SJSA1 (cell line): ENCODE results near the gene PPEF1. TPM values are rescaled to one million over a fixed set of nuclear protein-coding genes. Genes with fewer than 3 reads are reported as not detected.

Experiments used
- DNase-seq, 2 experiments: peaks; one replicate each; pipeline ENCODE4 v3.0.0-alpha.2; 2015 to 2020; ENCODE audit warnings: low spot score in 2 of 2, low read depth in 1 of 2
- H3K27ac ChIP-seq: fragments of 250-450 bp; sonication (Bioruptor Pico); 2 replicates; pipeline ENCODE4 v1.5.1; 2020; ENCODE audit warnings: mild to moderate bottlenecking, moderate library complexity
- H3K27me3 ChIP-seq: fragments of 250-450 bp; sonication (Bioruptor Pico); replicated peaks from 2 replicates; pipeline ENCODE4 v1.5.1; 2020; ENCODE audit warnings: mild to moderate bottlenecking, moderate library complexity
- H3K36me3 ChIP-seq: fragments of 250-450 bp; sonication (Bioruptor Pico); 2 replicates; pipeline ENCODE4 v1.5.1; 2020; ENCODE audit warnings: mild to moderate bottlenecking
- H3K4me1 ChIP-seq: fragments of 250-450 bp; sonication (Bioruptor Pico); replicated peaks from 2 replicates; pipeline ENCODE4 v1.6.1; 2021; ENCODE audit warnings: mild to moderate bottlenecking
- H3K4me3 ChIP-seq: fragments of 250-450 bp; sonication (Bioruptor Pico); 2 replicates; pipeline ENCODE4 v1.5.1; 2020; ENCODE audit warnings: mild to moderate bottlenecking
- H3K9me3 ChIP-seq: fragments of 250-450 bp; sonication (Bioruptor Pico); replicated peaks from 2 replicates; pipeline ENCODE4 v1.5.1; 2020; ENCODE audit warnings: mild to moderate bottlenecking
- total RNA-seq: library from RNA; depleted of rRNA; stranded (reverse); fragments of >200 nt; shearing (Covaris generic); gene quantifications from 2 replicates; pipeline ENCODE4 v1.2.3, GENCODE V29; 2014; rRNA removed

PPEF1 gene, protein sequence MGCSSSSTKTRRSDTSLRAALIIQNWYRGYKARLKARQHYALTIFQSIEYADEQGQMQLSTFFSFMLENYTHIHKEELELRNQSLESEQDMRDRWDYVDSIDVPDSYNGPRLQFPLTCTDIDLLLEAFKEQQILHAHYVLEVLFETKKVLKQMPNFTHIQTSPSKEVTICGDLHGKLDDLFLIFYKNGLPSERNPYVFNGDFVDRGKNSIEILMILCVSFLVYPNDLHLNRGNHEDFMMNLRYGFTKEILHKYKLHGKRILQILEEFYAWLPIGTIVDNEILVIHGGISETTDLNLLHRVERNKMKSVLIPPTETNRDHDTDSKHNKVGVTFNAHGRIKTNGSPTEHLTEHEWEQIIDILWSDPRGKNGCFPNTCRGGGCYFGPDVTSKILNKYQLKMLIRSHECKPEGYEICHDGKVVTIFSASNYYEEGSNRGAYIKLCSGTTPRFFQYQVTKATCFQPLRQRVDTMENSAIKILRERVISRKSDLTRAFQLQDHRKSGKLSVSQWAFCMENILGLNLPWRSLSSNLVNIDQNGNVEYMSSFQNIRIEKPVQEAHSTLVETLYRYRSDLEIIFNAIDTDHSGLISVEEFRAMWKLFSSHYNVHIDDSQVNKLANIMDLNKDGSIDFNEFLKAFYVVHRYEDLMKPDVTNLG
- not detected in 2 replicates for total RNA-seq

DNA sequence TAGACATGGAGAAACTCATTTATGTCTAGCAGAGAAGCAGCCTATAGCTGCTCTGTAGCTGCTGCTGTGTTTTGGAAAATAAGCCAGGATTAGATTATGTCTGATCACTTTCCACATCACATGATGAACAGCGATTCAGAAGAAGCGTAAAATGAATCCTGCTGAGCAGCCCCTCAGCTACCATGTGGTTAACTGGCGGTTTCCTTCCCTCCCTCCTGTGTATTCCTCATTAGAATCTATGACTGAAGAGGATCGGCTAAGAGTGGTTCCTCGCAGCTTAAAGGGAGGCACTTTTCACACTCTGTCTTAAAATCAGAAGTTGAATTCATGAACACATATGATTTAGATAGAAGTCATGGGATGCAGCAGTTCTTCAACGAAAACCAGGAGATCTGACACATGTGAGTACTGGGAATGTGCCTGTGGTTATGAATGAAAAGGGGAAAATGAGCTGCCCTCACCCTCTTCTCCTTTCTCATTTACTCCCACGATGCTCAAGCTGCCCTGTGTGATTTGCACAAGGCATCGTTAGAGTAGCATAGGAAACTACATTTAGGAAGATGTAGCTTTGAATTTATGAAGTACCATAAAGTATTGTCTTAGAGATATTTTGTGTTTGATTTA lies at the start of gene PPEF1:
TSS of gene PPEF1 (plus strand) at position 220 of the 624 bp plus-strand sequence. CDS start at position 356, 136 bp downstream.
- Histone ChIP-seq H3K27me3 (no peaks in the 10 kb centered on the region), H3K9me3 (no peaks in the 10 kb centered on the region), H3K4me1 (peaks cover 5% of the 10 kb centered on the region), H3K36me3 (no peaks in the 10 kb centered on the region), H3K4me3 (no peak within 1 kb of the TSS), H3K27ac (no peak within 1 kb of the TSS)
- no peak for DNase-seq

DNA sequence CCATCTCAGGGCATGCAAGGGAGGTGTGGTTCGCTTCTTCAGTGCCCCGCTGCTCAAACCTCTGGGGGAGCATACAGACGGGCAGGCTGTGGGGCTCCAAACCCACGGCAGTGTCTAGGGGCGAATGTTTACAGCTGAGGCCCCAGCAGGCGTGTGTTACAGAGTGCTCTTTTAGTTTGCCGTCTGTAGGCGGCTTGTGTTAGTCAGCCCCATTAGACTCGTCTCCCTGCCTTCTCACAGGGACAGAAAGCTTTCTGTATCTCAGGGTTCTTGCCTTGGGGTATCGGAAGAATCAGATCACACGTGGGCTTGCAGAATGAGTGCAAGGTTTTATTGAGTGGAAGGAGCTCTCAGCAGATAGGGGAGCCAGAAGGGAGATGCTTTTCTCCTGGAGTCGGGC lies 46.2 kb upstream of the PPEF1 start:
- H3K27me3 ChIP-seq: no peaks in the 10 kb centered on the region
- H3K4me3 ChIP-seq: no peak overlapping the region
- no peak overlapping the region for H3K27ac ChIP-seq
- no peak for DNase-seq
- no peaks in the 10 kb centered on the region for H3K36me3 ChIP-seq
- no peaks in the 10 kb centered on the region for H3K9me3 ChIP-seq
- no peaks in the 10 kb centered on the region for H3K4me1 ChIP-seq

DNA sequence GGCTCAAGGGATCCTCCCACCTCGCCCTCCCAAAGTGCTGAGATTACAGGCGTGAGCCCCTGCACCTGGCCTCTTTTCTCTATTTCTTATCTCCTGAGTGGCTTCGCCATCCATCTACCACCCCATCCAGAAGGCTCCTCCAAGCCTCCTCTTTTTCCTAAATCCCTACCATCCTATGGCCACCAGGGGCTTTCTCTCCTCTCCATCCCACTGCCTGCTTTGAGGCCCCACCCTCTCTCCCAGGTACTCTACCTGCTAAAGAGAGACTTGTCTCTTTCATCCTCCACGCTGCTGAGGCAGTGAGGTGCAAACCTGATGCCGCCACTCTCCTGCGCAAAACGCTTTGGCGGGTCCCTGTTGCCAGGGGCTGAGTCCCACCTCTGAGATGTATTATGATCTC lies 42.5 kb upstream of the PPEF1 start:
- no peaks in the 10 kb centered on the region for H3K27me3 ChIP-seq
- no peak overlapping the region for H3K27ac ChIP-seq
- no peak overlapping the region for H3K4me3 ChIP-seq
- H3K36me3 ChIP-seq: no peaks in the 10 kb centered on the region
- H3K4me1 ChIP-seq: no peaks in the 10 kb centered on the region
- no peaks in the 10 kb centered on the region for H3K9me3 ChIP-seq
- DNase-seq: no peak

DNA sequence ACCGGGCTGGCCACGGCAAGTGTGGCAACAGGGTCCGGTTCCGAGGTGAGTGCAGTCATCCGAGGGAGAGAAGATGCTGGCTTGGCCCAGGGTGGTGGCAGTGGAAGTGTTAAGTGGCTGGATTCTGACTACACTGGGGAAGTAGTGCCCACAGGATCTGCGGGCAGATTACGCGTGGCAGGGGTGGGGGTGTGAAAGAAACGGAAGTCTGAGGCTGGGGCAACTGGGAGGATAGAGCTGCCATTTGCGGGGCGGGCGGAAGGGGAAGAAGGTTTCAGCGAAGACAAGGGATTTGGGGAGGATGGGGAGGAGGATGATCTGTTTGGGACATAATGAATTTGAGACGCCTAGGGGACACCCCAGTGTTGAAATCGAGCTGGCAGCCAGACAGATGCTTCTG lies 40.8 kb upstream of the PPEF1 start:
- no peak overlapping the region for H3K4me3 ChIP-seq
- H3K27ac ChIP-seq: no peak overlapping the region
- H3K27me3 ChIP-seq: no peaks in the 10 kb centered on the region
- DNase-seq: no peak
- no peaks in the 10 kb centered on the region for H3K4me1 ChIP-seq
- H3K36me3 ChIP-seq: no peaks in the 10 kb centered on the region
- H3K9me3 ChIP-seq: no peaks in the 10 kb centered on the region

DNA sequence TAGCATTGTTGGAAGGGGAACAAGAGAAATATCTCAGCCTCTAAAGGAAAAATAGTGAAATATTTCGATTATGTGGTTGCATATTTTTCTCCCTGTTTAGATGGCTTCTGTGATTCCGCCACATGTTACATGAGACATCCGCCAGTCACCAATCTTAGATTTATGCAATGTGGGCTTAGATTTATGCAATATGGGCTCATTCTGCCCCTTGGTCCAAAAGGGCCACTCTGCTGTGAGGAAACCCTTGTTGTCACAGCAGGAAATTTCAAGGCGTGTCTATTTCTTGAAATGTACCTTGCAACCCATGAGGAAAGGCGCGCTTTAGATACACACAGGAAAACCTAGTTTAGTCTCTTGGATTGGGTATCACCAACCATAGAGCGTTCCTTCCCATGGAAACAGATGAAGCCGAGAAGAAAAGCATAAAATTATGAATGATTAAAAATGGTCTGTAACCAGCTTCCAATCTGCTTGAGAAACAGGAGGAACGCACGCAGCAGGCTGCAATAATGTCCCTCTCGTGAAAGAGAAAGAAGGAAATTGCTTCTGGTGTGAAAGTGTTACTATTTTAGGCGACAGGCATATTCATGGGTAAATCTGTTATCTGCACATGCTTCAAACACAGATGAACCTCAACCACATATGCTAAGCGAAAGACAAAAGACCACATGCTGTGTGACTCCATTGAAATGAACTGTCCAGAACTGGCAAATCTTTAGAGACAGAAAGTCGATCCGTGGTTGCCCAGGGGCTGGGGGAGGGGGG lies 39.2 kb upstream of the PPEF1 start:
- Histone ChIP-seq H3K4me3 (no peak overlapping the region), H3K36me3 (no peaks in the 10 kb centered on the region), H3K4me1 (no peaks in the 10 kb centered on the region), H3K27ac (no peak overlapping the region), H3K27me3 (no peaks in the 10 kb centered on the region), H3K9me3 (no peaks in the 10 kb centered on the region)
- DNase-seq: no peak

DNA sequence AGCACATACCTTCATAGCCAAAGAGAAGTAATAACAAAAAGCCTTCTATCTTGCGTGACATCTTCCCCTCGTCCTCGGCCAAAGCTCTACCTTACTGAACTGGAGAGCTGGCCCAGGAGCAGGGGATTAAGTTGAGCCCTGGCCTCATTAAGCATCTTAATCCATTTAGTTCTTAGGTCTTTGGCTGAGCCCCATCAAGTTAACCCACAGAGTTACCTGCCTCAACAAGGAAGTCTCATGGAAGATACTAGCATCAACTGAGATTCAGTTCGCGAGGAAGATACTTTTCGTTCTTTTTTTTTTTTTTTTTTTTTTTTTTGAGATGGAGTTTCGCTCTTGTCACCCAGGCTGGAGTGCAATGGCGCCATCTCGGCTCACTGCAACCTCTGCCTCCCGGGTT lies 35.4 kb upstream of the PPEF1 start, which contains the start of gene RS1:
TSS of gene RS1 (minus strand) at position 101 of the 400 bp plus-strand sequence. CDS start at position 61, 40 bp downstream.
- H3K4me1 ChIP-seq: peaks cover 4% of the 10 kb centered on the region
- no peaks in the 10 kb centered on the region for H3K27me3 ChIP-seq
- DNase-seq: no peak
- no peak within 1 kb of the TSS for H3K27ac ChIP-seq
- H3K36me3 ChIP-seq: no peaks in the 10 kb centered on the region
- H3K9me3 ChIP-seq: no peaks in the 10 kb centered on the region
- H3K4me3 ChIP-seq: no peak within 1 kb of the TSS

DNA sequence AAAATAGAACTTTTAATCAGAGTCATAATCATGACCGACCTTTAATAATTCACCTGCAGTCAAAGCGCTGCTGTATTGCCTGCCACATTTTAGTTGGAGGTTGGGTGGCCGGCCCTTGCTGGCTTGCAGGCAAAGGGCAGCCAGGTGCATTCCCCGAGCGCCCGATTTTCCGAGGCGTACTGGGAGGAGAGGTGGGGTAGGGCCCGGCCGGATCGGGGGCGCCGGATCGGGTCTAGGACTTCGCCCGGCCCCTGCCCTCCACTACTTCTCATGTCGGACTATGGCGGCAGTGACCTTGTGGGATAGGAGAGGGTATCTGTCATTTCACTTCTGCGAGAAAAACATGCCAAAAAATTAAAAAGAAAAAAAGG lies 33.0 kb upstream of the PPEF1 start:
- no peaks in the 10 kb centered on the region for H3K9me3 ChIP-seq
- H3K27ac ChIP-seq: no peak overlapping the region
- no peak for DNase-seq
- peaks cover 4% of the 10 kb centered on the region for H3K4me1 ChIP-seq
- H3K4me3 ChIP-seq: peak overlapping the region; percentile 82
- no peaks in the 10 kb centered on the region for H3K36me3 ChIP-seq
- no peaks in the 10 kb centered on the region for H3K27me3 ChIP-seq

DNA sequence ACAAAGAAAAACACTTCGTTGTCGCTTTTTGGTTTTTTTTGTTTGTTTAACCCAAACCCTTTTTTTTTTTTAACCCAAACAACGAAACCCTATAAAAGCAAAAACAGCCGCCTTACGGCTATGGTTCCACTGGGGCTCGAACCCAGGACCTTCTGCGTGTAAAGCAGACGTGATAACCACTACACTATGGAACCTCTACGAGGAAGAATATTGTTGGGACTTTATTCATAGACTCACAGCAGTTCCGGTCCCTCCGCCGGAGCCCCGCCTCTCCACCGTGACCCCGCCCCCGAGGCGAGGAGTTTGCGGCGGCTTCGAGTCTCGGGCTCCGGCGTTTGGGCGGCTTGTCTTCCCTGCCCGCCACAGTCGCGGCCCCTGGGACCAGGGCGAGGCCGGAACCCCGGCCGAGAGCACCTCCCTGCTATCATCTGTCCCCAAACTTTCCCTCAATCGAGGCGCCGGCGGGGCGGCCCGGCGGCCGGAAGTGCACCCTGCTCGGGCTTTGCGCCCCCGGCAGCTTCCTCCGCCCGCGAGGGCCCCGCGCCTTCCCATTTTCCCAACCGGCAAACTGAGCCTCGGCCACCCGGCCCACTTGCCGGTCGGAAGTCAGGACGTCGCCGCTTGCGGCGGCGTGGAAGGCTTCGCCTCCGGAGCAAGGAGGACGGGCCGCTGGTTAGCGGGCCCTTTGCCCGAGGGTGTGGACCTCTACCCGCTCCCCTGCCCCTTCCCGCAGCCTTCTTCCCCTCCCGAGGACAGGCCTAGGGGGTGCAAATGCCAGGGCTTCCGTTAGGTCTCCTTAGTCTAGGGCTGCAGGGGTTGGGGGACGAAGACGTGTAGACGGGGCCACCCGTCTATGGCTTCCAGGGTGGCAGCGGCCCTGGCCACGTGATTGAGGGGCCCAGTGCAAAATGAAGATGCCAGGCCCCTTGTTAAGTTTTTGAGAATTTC lies 32.4 kb upstream of the PPEF1 start:
- Histone ChIP-seq H3K27ac (peak overlapping the region; percentile 87), H3K36me3 (no peaks in the 10 kb centered on the region), H3K4me1 (peaks cover 4% of the 10 kb centered on the region), H3K27me3 (no peaks in the 10 kb centered on the region), H3K4me3 (peak overlapping the region; percentile 82), H3K9me3 (no peaks in the 10 kb centered on the region)
- DNase-seq: peak; percentile 57 to 86

DNA sequence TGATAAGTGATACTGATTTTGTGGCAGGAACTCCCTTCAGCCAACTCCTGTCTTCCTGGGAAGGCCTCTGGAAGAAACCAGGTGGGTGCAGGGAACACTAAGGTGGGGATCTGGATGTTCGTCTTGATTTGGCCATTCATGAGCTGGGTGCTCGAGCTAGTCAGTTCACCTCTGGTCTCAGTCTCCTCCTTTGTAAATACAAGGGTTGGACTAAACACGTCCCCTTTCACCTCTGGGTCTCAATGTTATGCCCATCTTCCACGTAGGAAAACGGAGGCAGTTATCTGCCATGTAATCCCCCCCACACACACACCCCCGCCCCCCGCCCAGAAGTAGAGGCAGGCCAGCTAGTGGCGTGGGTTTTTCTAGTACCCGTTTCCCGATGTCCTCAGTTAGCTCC lies 31.4 kb upstream of the PPEF1 start:
- H3K9me3 ChIP-seq: no peaks in the 10 kb centered on the region
- DNase-seq: no peak
- H3K27me3 ChIP-seq: no peaks in the 10 kb centered on the region
- peaks cover 4% of the 10 kb centered on the region for H3K4me1 ChIP-seq
- no peak overlapping the region for H3K4me3 ChIP-seq
- H3K27ac ChIP-seq: no peak overlapping the region
- H3K36me3 ChIP-seq: no peaks in the 10 kb centered on the region

DNA sequence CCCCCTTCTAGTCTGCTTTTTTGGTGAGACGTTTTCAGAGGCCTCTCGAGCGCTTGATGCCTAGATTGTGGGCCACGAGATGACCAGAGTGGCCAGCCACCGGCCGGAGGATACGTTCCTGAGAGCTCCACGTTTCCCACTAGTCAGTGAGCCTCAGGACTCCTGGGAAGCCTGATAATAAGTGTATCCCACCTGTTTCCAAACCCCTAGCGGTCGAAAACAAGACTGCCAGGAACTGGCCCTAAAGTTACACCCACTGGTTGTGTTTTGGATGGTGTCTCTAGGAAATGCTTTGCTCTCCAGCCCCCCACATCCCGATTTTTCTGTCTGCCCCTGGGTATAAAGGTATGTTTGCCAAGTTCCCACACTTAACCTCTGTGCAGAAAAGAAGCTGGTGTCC lies 31.0 kb upstream of the PPEF1 start:
- no peak overlapping the region for H3K4me3 ChIP-seq
- H3K9me3 ChIP-seq: no peaks in the 10 kb centered on the region
- no peak for DNase-seq
- H3K4me1 ChIP-seq: peaks cover 4% of the 10 kb centered on the region
- H3K27me3 ChIP-seq: no peaks in the 10 kb centered on the region
- H3K36me3 ChIP-seq: no peaks in the 10 kb centered on the region
- no peak overlapping the region for H3K27ac ChIP-seq

DNA sequence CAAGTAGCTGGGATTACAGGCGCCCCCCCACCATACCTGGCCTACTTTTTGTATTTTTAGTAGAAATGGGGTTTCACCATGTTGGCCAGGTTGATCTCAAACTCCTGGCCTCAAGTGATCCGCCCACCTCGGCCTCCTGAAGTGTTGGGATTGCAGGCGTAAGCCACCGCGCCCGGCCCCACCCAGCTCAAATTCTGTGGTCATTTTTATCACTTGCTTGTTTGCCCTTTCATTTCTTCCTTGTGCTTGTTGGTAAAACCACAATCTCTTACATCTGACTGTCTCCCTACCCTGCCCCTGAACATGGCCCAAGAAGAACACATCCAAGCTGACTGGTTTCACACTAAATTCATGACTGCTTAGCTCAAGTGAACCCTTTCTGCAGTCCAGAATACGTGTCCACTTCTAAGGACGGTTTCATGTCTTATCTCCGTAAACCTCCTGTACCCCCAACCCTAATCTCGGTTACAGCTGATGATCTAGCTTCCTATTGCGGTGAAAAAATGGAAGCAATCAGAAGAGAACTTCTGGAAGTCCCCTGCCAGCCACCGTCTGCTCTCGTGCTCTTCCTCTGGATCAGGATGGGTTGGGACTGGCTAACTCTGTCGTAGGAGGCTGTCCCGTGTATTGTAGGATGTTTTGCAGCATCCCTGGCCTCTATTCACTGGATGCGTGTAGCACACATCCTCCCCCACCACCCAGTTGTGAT lies 30.1 kb upstream of the PPEF1 start:
- Histone ChIP-seq H3K27ac (no peak overlapping the region), H3K4me3 (no peak overlapping the region), H3K9me3 (no peaks in the 10 kb centered on the region), H3K36me3 (no peaks in the 10 kb centered on the region), H3K27me3 (no peaks in the 10 kb centered on the region), H3K4me1 (peaks cover 4% of the 10 kb centered on the region)
- no peak for DNase-seq

DNA sequence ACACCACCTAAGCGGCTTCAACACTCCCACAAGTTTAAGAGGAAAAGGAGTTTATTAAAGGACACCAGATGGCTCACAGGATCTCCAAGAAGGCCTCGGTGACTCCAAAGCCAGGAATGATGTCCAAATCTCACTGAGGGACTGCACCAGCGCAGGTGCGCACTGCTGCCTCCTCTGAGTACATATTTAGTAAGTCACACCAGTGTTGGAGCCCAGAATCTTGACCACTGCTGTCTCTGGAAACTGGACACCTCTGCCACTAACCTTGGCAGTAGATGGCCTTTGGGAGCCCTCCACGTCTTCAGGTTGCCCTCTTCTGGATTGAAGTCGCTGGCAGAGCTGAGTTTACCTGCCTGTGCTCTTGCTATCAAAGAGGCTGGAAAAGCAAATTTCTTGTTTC lies 25.4 kb upstream of the PPEF1 start:
- no peak overlapping the region for H3K27ac ChIP-seq
- H3K9me3 ChIP-seq: no peaks in the 10 kb centered on the region
- H3K36me3 ChIP-seq: no peaks in the 10 kb centered on the region
- no peaks in the 10 kb centered on the region for H3K4me1 ChIP-seq
- H3K27me3 ChIP-seq: no peaks in the 10 kb centered on the region
- H3K4me3 ChIP-seq: no peak overlapping the region
- DNase-seq: no peak
